ENCODE results near the gene GTPBP8. TPM values are rescaled to one million over a fixed set of nuclear protein-coding genes. Genes with fewer than 3 reads are reported as not detected.

GTPBP8 gene
- polyA plus RNA-seq (13.8 to 18.6 TPM (median 16.9 TPM) in 3 replicates), polyA minus RNA-seq (9.7 to 25.7 TPM (median 12.7 TPM) in 3 replicates)
- 2.7 TPM for polyA plus RNA-seq (2011; ENCODE audit: low read depth)
- 14.3 and 15.9 TPM in 2 replicates for polyA plus RNA-seq (2011; cell fraction: cytosol; rRNA removed)
- 11.3 and 13.1 TPM in 2 replicates for polyA plus RNA-seq (2011; cell fraction: nucleus; rRNA removed)
- 9.9 and 14.7 TPM in 2 replicates for polyA plus RNA-seq (2012; ENCODE audit: low replicate concordance)
- polyA minus RNA-seq (2011; cell fraction: cytosol; rRNA and poly(A)+ RNA removed): 23.6 TPM
- 6.0 and 6.6 TPM in 2 replicates for polyA minus RNA-seq (2011; cell fraction: nucleus; rRNA and poly(A)+ RNA removed)

DNA sequence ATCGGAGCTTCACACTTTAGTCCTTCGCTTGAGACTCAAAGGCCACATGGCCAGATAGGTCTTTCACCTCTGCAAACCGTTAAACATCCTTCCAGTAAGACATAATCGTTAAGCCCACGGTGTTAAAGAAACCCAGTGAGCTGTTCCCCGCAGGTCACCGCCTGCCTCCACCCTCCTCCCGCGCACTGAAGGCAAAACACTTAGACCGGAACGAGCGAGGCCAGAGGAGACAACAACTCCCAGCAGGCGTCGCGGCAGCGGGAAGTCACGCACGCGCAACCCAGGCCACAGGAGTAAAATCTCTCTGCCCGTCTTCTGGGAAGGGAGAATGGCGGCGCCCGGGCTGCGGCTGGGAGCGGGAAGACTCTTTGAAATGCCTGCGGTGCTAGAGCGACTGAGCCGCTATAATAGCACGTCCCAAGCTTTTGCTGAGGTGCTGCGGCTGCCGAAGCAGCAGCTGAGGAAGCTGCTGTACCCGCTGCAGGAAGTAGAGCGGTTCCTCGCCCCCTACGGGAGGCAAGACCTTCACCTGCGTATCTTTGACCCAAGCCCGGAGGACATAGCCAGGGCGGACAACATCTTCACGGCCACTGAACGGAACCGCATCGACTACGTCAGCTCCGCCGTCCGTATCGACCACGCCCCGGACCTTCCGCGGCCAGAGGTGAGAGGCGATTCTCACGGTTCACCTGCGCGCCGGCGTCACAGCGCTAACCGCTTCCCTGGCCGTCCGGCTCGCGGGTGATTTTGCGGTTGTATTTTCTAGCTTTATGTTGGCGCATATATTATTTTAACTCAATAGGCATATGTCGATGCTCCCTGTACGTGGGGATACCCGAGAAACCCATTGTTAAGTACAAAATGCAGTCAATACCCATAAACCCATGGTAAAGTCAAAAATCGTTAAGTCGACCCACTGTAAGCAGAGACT is at the start of gene GTPBP8:
TSS of gene GTPBP8 (plus strand) at position 313 of the 931 bp plus-strand sequence. CDS start at position 329, 16 bp downstream.
- Histone ChIP-seq H2AFZ (ENCODE audit: control insufficient read depth, low read length) (peak within 1 kb of the TSS; percentile 94), H4K20me1 (ENCODE audit: control insufficient read depth, extremely low read depth, insufficient read depth, low read length) (no peaks in the 10 kb centered on the region), H3K4me1 (ENCODE audit: control insufficient read depth, extremely low read depth, insufficient read depth, low read length) (peaks cover 13% of the 10 kb centered on the region), H3K79me2 (ENCODE audit: control insufficient read depth, insufficient read depth, low read length) (peaks cover 24% of the 10 kb centered on the region), H3K9me1 (ENCODE audit: control insufficient read depth, extremely low read depth, insufficient read depth, low read length) (no peaks in the 10 kb centered on the region), H3K27ac (ENCODE audit: control insufficient read depth, insufficient read depth, low read length) (peak within 1 kb of the TSS; percentile 97), H3K4me3 (ENCODE audit: control insufficient read depth in 2 of 3, extremely low read depth in 1 of 3, insufficient read depth in 2 of 3, low read depth in 1 of 3, low read length in 3 of 3) (peak within 1 kb of the TSS; percentile 74 to 99 (median 91)), H3K4me2 (ENCODE audit: control insufficient read depth, extremely low read depth, insufficient read depth, low read depth, low read length) (peak within 1 kb of the TSS; percentile 81), H3K9me3 (ENCODE audit: control insufficient read depth, low read depth, low read length) (no peaks in the 10 kb centered on the region), H3K36me3 (ENCODE audit: control insufficient read depth in 2 of 2, extremely low read depth in 1 of 2, insufficient read depth in 2 of 2, low read length in 2 of 2) (peaks cover 2 to 4% of the 10 kb centered on the region in 2 experiments), H3K9ac (ENCODE audit: control insufficient read depth, extremely low read depth, insufficient read depth, low read length) (peak within 1 kb of the TSS; percentile 96), H3K27me3 (ENCODE audit: control insufficient read depth, extremely low read depth, insufficient read depth, low read length) (no peaks in the 10 kb centered on the region)
- DNase-seq (ENCODE audit: low read depth, low spot score) (no peak), FAIRE-seq (peak; percentile 74)
- no peak for TF ChIP-seq EZH2 (IDR thresholded peaks at IDR 0.05; ENCODE audit: low read length)
- TF ChIP-seq, protein P1, sequence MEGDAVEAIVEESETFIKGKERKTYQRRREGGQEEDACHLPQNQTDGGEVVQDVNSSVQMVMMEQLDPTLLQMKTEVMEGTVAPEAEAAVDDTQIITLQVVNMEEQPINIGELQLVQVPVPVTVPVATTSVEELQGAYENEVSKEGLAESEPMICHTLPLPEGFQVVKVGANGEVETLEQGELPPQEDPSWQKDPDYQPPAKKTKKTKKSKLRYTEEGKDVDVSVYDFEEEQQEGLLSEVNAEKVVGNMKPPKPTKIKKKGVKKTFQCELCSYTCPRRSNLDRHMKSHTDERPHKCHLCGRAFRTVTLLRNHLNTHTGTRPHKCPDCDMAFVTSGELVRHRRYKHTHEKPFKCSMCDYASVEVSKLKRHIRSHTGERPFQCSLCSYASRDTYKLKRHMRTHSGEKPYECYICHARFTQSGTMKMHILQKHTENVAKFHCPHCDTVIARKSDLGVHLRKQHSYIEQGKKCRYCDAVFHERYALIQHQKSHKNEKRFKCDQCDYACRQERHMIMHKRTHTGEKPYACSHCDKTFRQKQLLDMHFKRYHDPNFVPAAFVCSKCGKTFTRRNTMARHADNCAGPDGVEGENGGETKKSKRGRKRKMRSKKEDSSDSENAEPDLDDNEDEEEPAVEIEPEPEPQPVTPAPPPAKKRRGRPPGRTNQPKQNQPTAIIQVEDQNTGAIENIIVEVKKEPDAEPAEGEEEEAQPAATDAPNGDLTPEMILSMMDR (optimal IDR thresholded peaks at IDR 0.05 in 1 of 3, IDR thresholded peaks at IDR 0.05 in 1 of 3, conservative IDR thresholded peaks at IDR 0.05 in 1 of 3; ENCODE audit: extremely low read depth in 1 of 3, insufficient read depth in 2 of 3, low read length in 3 of 3): peak in 1 of 3 experiments; percentile 5
- dilution Hi-C loops (cut with MboI; ENCODE audit: extremely low pct_ligation_motif_present, low sequenced_read_pairs): no loop called here

DNA sequence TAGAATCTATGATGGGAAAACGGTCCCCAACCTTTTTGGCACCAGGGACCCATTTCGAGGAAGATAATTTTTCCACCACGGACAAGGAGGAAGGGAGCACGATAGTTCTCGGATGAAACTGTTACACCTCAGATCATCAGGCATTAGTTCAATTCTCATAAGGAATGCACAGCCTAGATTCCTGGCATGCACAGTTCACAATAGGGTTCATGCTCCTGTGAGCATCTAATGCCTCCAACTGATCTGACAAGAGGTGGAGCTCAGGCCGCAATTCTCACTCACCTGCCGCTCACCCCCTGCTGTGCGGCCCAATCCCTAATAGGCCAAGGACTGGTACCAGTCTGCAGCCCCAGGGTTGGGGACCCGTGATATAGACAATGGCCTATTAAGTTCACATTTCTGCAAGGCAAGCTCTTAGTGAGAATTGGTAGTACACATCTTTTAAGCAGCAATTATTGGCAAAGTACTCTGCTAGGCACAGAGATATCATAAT is 42.4 kb upstream of the GTPBP8 start:
- dilution Hi-C loops (cut with MboI; ENCODE audit: extremely low pct_ligation_motif_present, low sequenced_read_pairs): no loop called here
- DNase-seq (ENCODE audit: low read depth, low spot score): no peak
- Histone ChIP-seq H4K20me1 (ENCODE audit: control insufficient read depth, extremely low read depth, insufficient read depth, low read length) (no peaks in the 10 kb centered on the region), H3K4me3 (ENCODE audit: control insufficient read depth in 2 of 3, extremely low read depth in 1 of 3, insufficient read depth in 2 of 3, low read depth in 1 of 3, low read length in 3 of 3) (no peak overlapping the region), H3K79me2 (ENCODE audit: control insufficient read depth, insufficient read depth, low read length) (no peaks in the 10 kb centered on the region), H3K27ac (ENCODE audit: control insufficient read depth, insufficient read depth, low read length) (no peak overlapping the region), H3K9ac (ENCODE audit: control insufficient read depth, extremely low read depth, insufficient read depth, low read length) (no peak overlapping the region), H2AFZ (ENCODE audit: control insufficient read depth, low read length) (no peak overlapping the region), H3K36me3 (ENCODE audit: control insufficient read depth in 2 of 2, extremely low read depth in 1 of 2, insufficient read depth in 2 of 2, low read length in 2 of 2) (no peaks in the 10 kb centered on the region), H3K27me3 (ENCODE audit: control insufficient read depth, extremely low read depth, insufficient read depth, low read length) (no peaks in the 10 kb centered on the region), H3K4me1 (ENCODE audit: control insufficient read depth, extremely low read depth, insufficient read depth, low read length) (no peaks in the 10 kb centered on the region), H3K9me1 (ENCODE audit: control insufficient read depth, extremely low read depth, insufficient read depth, low read length) (no peaks in the 10 kb centered on the region), H3K4me2 (ENCODE audit: control insufficient read depth, extremely low read depth, insufficient read depth, low read depth, low read length) (no peak overlapping the region), H3K9me3 (ENCODE audit: control insufficient read depth, low read depth, low read length) (no peaks in the 10 kb centered on the region)
- TF ChIP-seq EZH2 (IDR thresholded peaks at IDR 0.05; ENCODE audit: low read length): no peak
- TF ChIP-seq, protein P1 (optimal IDR thresholded peaks at IDR 0.05 in 1 of 3, IDR thresholded peaks at IDR 0.05 in 1 of 3, conservative IDR thresholded peaks at IDR 0.05 in 1 of 3; ENCODE audit: extremely low read depth in 1 of 3, insufficient read depth in 2 of 3, low read length in 3 of 3): no peak
- FAIRE-seq: no peak

Data from keratinocyte (primary cell).